GM23338 (cell line): Measurements from ENCODE around the gene ATL2. TPM values are rescaled to one million over a fixed set of nuclear protein-coding genes. Genes with fewer than 3 reads are reported as not detected.
"Not testable (repeated sequence)": the region's sequence is repeated elsewhere in the genome, so short reads cannot be mapped to it uniquely, and the experiment has no call there.

Experiments used
- ATAC-seq: fragments of 200-7000 bp; cut with Tn5 transposase; 3 replicates; pipeline ENCODE4 v1.9.1; 2020
- DNase-seq: peaks from one replicate; pipeline ENCODE4 v3.0.0-alpha.2; 2015; ENCODE audit warnings: low spot score
- H2AFZ ChIP-seq: fragments of 200-600 bp; sonication (generic); 2 replicates; pipeline ENCODE4 v1.8.0; 2016; ENCODE audit warnings: antibody characterized with exemption, mild to moderate bottlenecking, moderate library complexity
- H3F3A ChIP-seq: fragments of 200-600 bp; sonication (generic); replicated peaks from 2 replicates; pipeline ENCODE4 v1.8.0; 2017; ENCODE audit warnings: antibody characterized with exemption, mixed run types, low read depth
- H3K27ac ChIP-seq: fragments of 200-600 bp; sonication (generic); 2 replicates; pipeline ENCODE4 v1.6.1; 2016; ENCODE audit warnings: low read depth
- H3K27me3 ChIP-seq: fragments of 200-600 bp; sonication (generic); 2 replicates; pipeline ENCODE4 v1.8.0; 2016; ENCODE audit warnings: mild to moderate bottlenecking, mixed run types, moderate library complexity; ENCODE audit not compliant: insufficient read depth
- H3K36me3 ChIP-seq: fragments of 200-600 bp; sonication (generic); 2 replicates; pipeline ENCODE4 v1.8.0; 2016; ENCODE audit warnings: mild to moderate bottlenecking; ENCODE audit not compliant: insufficient read depth
- H3K4me1 ChIP-seq: fragments of 200-600 bp; sonication (generic); 2 replicates; pipeline ENCODE4 v1.8.0; 2016; ENCODE audit warnings: mild to moderate bottlenecking, moderate library complexity; ENCODE audit not compliant: insufficient read depth
- H3K4me2 ChIP-seq: fragments of 200-600 bp; sonication (generic); 2 replicates; pipeline ENCODE4 v1.7.1; 2017; ENCODE audit warnings: mixed run types
- H3K4me3 ChIP-seq: fragments of 200-600 bp; sonication (generic); 2 replicates; pipeline ENCODE4 v1.6.1; 2016; ENCODE audit warnings: mixed run types
- H3K79me2 ChIP-seq: fragments of 200-600 bp; sonication (generic); replicated peaks from 2 replicates; pipeline ENCODE4 v1.8.0; 2017; ENCODE audit warnings: mild to moderate bottlenecking; ENCODE audit not compliant: insufficient read depth
- H3K9me2 ChIP-seq: fragments of 200-600 bp; sonication (generic); 2 replicates; pipeline ENCODE4 v1.8.0; 2017; ENCODE audit not compliant: insufficient read depth
- H4K20me1 ChIP-seq: fragments of 200-600 bp; sonication (generic); replicated peaks from 2 replicates; pipeline ENCODE4 v1.8.0; 2017; ENCODE audit warnings: mild to moderate bottlenecking; ENCODE audit not compliant: insufficient read depth
- H3K27ac Mint-ChIP-seq: 2 replicates; pipeline ENCODE4 v1.8.0; 2020; ENCODE audit warnings: inconsistent platforms, mild to moderate bottlenecking, moderate library complexity, mixed read lengths
- H3K27me3 Mint-ChIP-seq: 3 replicates; pipeline ENCODE4 v1.8.0; 2022; ENCODE audit warnings: low read depth, mild to moderate bottlenecking, moderate library complexity, mixed read lengths, inconsistent platforms; ENCODE audit not compliant: insufficient read depth, poor library complexity
- H3K36me3 Mint-ChIP-seq: 3 replicates; pipeline ENCODE4 v1.8.0; 2021; ENCODE audit warnings: low read depth, mild to moderate bottlenecking, inconsistent platforms, moderate library complexity, mixed read lengths
- H3K4me1 Mint-ChIP-seq: 3 replicates; pipeline ENCODE4 v1.8.0; 2020; ENCODE audit warnings: mild to moderate bottlenecking, inconsistent platforms, mixed read lengths
- H3K4me3 Mint-ChIP-seq: 3 replicates; pipeline ENCODE4 v1.8.0; 2021; ENCODE audit warnings: moderate library complexity, mild to moderate bottlenecking, inconsistent platforms, mixed read lengths
- H3K9me3 Mint-ChIP-seq: 3 replicates; pipeline ENCODE4 v1.8.0; 2020; ENCODE audit warnings: moderate library complexity, mild to moderate bottlenecking, inconsistent platforms, mixed read lengths
- CREB1 ChIP-seq: fragments of 250-450 bp; sonication (Bioruptor Pico); IDR thresholded peaks from 2 replicates; pipeline ENCODE4 v1.5.0; 2020; ENCODE audit warnings: low read depth, mild to moderate bottlenecking, moderate library complexity
- CTCF ChIP-seq, 2 experiments: fragments of 200-600 bp in 1 of 2; sonication (generic) in 1 of 2; conservative IDR thresholded peaks; 2 replicates each; pipeline versions ENCODE4 v1.5.1 to v1.6.1; 2016 to 2017; ENCODE audit warnings: antibody characterized with exemption in 2 of 2, low read depth in 2 of 2, mild to moderate bottlenecking in 2 of 2, moderate library complexity in 1 of 2
- EZH2 ChIP-seq: fragments of 200-600 bp; sonication (generic); IDR thresholded peaks from one replicate; pipeline ENCODE4 v1.8.0; 2017; ENCODE audit warnings: antibody characterized with exemption, mild to moderate bottlenecking, low read depth; ENCODE audit not compliant: unreplicated experiment
- JUNB ChIP-seq: IDR thresholded peaks from one replicate; pipeline ENCODE4 v1.6.1; 2016; ENCODE audit warnings: antibody characterized with exemption; ENCODE audit not compliant: unreplicated experiment
- POLR2AphosphoS5 ChIP-seq: IDR thresholded peaks from 2 replicates; pipeline ENCODE4 v1.6.1; 2016; ENCODE audit warnings: antibody characterized with exemption, low read depth
- ZNF114 ChIP-seq: fragments of 250-450 bp; sonication (Bioruptor Pico); IDR thresholded peaks from 2 replicates; pipeline ENCODE4 v1.5.0; 2020; ENCODE audit warnings: mild to moderate bottlenecking, moderate library complexity
- polyA plus RNA-seq: library from polyadenylated mRNA; unstranded; fragments of >200 nt; fragmentation: Nextera tagmentation; extraction: Ambion mirVana; gene quantifications from 2 replicates; pipeline ENCODE4 v1.2.1, GENCODE V29; 2016
- total RNA-seq: library from RNA; depleted of rRNA; stranded (reverse); fragments of >200 nt; shearing (Covaris generic); gene quantifications from 2 replicates; pipeline ENCODE4 v1.2.3, GENCODE V29; 2014
- TF ChIP-seq, protein P1 (sequence below): IDR thresholded peaks from 2 replicates; pipeline ENCODE4 v1.6.1; 2016; ENCODE audit warnings: antibody characterized with exemption

Gene ATL2
- total and polyA plus RNA-seq, 2 experiments from 2014 or later = 30.2 to 140 TPM

DNA sequence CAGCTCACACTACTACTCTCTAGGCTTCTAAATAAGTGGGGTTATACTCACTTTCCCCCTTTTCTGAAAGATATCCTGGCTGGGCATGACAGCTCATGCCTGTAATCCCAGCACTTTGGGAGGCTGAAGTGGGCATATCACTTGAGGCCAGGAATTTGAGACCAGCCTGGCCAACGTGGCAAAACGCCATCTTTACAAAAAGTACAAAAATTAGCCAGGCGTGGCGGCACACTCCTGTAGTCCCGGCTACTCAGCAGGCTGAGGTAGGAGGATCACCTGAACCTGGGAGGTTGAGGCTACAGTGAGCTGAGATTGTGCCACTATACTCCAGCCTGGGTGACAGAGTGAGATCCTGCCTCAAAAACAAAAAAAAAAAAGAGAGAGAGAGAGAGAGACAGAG is 57.8 kb downstream of the ATL2 start:
- H3K4me3 Mint-ChIP-seq, H2AFZ ChIP-seq: not testable (repeated sequence)
- peak overlapping the region; percentile 40; the same call in 1 of the 2 replicates for H3K27ac Mint-ChIP-seq

GRCh38 chr2:38317725-38318124 is 59.3 kb downstream of the ATL2 start:
- Histone ChIP-seq H4K20me1 (peaks cover 10% of the 10 kb centered on the region; the same call in 1 of the 2 replicates), H3K4me2 (no peak overlapping the region), H3K36me3 (peaks cover 21% of the 10 kb centered on the region), H3K27me3 (no peaks in the 10 kb centered on the region), H3K4me1 (no peaks in the 10 kb centered on the region), H3K79me2 (peaks cover 23% of the 10 kb centered on the region), H3K27ac (no peak overlapping the region), H2AFZ (no peak overlapping the region), H3F3A (0 out of 2 replicates have a peak, but pooled peaks cover 4% of the 10 kb centered on the region), H3K4me3 (no peak overlapping the region), H3K9me2 (no peaks in the 10 kb centered on the region)
- no peak overlapping the region for H3K27ac Mint-ChIP-seq
- no peaks in the 10 kb centered on the region for H3K27me3 Mint-ChIP-seq
- ATAC-seq (no peak), DNase-seq (no peak)
- TF ChIP-seq, protein P1, sequence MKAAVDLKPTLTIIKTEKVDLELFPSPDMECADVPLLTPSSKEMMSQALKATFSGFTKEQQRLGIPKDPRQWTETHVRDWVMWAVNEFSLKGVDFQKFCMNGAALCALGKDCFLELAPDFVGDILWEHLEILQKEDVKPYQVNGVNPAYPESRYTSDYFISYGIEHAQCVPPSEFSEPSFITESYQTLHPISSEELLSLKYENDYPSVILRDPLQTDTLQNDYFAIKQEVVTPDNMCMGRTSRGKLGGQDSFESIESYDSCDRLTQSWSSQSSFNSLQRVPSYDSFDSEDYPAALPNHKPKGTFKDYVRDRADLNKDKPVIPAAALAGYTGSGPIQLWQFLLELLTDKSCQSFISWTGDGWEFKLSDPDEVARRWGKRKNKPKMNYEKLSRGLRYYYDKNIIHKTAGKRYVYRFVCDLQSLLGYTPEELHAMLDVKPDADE = no peak
- no peak for TF ChIP-seq JUNB
- TF ChIP-seq CTCF (conservative IDR thresholded peaks at IDR 0.05; ENCODE audit: low read depth in 2 of 2) = no peak
- TF ChIP-seq ZNF114 = no peak
- TF ChIP-seq EZH2 = no peak
- TF ChIP-seq POLR2AphosphoS5 = no peak
- H3K36me3 Mint-ChIP-seq = peaks cover 38% of the 10 kb centered on the region
- H3K4me3 Mint-ChIP-seq = no peak overlapping the region
- no peaks in the 10 kb centered on the region for H3K9me3 Mint-ChIP-seq
- no peaks in the 10 kb centered on the region for H3K4me1 Mint-ChIP-seq

More for the DNA sequence above, 57.8 kb downstream of the ATL2 start:
- H3K27me3 ChIP-seq, H3K4me1 Mint-ChIP-seq, DNase-seq, H3K27ac ChIP-seq, H3K9me2 ChIP-seq, H3K9me3 Mint-ChIP-seq, H3K36me3 ChIP-seq, H3K4me2 ChIP-seq, H3K4me1 ChIP-seq, H3K27me3 Mint-ChIP-seq, ATAC-seq, H3K4me3 ChIP-seq, H3F3A ChIP-seq, H4K20me1 ChIP-seq: not testable (repeated sequence)
- H3K36me3 Mint-ChIP-seq = peaks cover 24% of the 10 kb centered on the region; the same call in 2 of the 3 replicates
- peaks cover 38% of the 10 kb centered on the region for H3K79me2 ChIP-seq

DNA sequence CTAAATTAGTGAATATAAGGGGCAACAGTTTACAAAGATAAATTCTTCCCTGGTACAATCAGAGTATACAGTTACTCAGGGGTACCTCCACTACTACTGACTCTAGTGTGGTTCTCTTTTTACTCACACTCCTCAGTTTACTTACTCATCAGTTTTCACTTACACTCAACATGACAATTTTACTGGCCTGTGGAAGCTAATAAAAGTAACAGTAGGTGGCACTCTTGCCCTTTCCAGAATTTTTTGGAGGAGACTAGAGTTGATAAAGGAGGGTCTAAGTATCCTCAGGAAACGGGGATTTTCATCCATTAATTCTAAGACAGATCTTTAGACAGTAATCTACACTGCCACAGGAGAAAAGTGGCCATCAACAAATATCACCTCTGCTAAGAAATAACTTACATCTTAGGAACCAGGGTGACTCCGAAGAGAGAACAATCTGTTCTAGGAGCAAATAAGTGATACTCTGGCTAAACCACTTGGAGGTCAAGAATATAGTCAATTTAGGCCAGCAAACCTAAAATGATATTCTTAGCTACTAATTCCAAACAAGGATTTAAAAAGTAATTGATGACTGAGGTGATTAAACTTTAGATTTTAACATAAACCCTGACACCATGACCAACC is 61.3 kb downstream of the ATL2 start:
- no peaks in the 10 kb centered on the region for H3K4me1 Mint-ChIP-seq
- no peak overlapping the region for H3K4me3 Mint-ChIP-seq
- Histone ChIP-seq H2AFZ (no peak overlapping the region), H3K4me2 (no peak overlapping the region), H3K27me3 (no peaks in the 10 kb centered on the region), H3K4me3 (no peak overlapping the region), H3K4me1 (no peaks in the 10 kb centered on the region), H3K36me3 (peaks cover 33% of the 10 kb centered on the region), H3K9me2 (no peaks in the 10 kb centered on the region), H3K79me2 (peaks cover 9% of the 10 kb centered on the region; the same call in 1 of the 2 replicates), H3K27ac (no peak overlapping the region), H3F3A (0 out of 2 replicates have a peak, but pooled peaks cover 4% of the 10 kb centered on the region), H4K20me1 (peaks cover 10% of the 10 kb centered on the region; the same call in 1 of the 2 replicates)
- peak; percentile 81 for ATAC-seq
- H3K27ac Mint-ChIP-seq = no peak overlapping the region
- TF ChIP-seq CREB1 (CRISPR knock-in tag) = no peak
- peak; percentile 72 to 86 for TF ChIP-seq CTCF (conservative IDR thresholded peaks at IDR 0.05; ENCODE audit: low read depth in 2 of 2)
- peaks cover 57% of the 10 kb centered on the region for H3K36me3 Mint-ChIP-seq
- H3K9me3 Mint-ChIP-seq = no peaks in the 10 kb centered on the region
- DNase-seq = peak; percentile 76
- H3K27me3 Mint-ChIP-seq = no peaks in the 10 kb centered on the region
